Glomerular visceral epithelial cell (primary cell): ENCODE data around the gene JPH2.

Source experiments
- DNase-seq: peaks from one replicate; pipeline ENCODE4 v3.0.0-alpha.2; 2016; ENCODE audit errors: extremely low spot score

Gene JPH2

DNA sequence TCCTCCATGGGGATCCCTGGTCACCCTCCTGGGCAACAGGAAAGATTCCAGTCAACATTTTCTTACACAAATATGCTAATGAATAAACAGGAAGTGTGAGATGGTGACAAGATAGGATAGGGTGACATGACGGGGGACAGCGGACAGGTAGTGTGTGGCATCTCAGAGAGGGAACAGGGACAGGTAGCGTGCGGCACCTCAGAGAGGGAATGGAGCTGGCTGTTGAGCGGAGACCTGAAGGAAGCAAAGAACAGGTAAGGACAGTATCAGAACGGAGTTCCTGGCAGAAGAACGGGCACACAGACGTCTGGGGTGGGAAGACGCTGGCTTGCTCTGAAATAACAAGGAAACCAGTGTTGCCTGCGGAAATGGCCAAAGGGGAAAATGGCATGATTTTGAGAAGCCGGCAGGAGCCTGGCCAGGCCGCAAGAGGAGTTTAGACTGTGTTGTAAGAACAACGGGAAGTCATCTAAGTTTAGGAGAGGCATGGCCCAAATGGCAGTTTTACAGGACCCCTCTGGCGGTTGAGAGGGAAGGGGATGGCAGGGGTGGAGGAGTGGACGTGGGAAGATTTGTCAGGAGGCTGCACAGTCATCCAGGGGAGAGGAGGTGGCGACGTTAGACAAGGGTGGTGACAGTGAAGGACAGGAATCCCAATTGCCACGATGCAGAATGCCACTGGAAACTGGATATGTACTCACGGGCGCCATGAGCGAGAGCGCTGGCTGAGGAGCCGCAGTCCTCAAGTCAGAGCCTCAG, 111.6 kb downstream of the JPH2 start:
- DNase-seq, result no peak

GRCh38 chr20:44074252-44075151, 112.5 kb downstream of the JPH2 start:
- DNase-seq, result peak; percentile 20

DNA sequence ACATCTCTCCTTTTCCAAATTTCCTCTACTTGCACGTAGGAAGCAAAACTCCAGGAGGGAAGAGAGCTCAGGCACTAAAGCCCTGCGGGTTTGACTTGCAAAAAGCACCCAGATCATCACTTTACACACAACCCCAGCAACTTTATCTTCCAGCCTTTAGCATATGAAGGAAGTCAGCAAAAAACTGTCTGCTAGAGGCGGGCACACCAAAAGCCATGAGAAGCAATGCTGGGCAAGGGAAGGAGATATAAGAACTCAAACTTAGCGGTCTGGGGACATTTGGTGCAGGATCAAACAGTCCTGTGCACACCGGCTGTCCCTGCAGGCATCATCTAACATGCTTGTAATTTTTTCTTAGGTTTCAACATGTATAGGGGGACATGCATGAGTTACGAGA, 113.3 kb downstream of the JPH2 start:
- no peak for DNase-seq

DNA sequence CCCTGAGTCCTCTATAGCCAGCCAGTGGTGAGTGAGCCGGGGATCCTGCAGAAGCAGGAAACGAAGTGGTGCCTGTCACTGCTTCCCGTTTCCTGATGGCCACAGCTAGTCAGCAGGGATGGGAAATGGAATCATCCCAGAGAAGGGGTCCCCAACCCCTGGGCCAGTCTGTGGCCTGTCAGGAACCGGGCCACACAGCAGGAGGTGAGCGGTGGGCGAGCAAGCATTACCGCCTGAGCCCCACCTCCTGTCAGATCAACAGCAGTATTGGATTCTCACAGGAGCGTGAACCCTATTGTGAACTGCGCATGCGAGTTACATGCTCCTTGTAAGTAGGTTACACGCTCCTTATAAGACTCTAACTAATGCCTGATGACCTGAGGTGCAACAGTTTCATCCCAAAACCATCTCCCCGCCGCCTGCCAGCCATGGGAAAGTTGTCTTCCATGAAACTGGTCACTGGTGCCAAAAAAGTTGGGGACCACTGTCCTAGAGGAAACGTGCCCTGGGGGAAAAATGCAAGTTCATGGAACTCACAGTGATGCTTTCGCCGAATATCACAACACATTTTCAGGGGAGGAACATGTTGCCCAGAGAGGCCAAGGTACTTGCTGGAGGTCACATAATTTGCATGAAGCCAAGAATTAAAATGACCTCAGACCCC, 113.8 kb downstream of the JPH2 start:
- DNase-seq, result no peak

GRCh38 chr20:44072384-44072783, 114.6 kb downstream of the JPH2 start:
- no peak for DNase-seq

- no peak for DNase-seq
Measured at GRCh38 chr20:44071526-44072111, 115.4 kb downstream of the JPH2 start.

GRCh38 chr20:44071057-44071456, 115.9 kb downstream of the JPH2 start:
- DNase-seq, result no peak

DNA sequence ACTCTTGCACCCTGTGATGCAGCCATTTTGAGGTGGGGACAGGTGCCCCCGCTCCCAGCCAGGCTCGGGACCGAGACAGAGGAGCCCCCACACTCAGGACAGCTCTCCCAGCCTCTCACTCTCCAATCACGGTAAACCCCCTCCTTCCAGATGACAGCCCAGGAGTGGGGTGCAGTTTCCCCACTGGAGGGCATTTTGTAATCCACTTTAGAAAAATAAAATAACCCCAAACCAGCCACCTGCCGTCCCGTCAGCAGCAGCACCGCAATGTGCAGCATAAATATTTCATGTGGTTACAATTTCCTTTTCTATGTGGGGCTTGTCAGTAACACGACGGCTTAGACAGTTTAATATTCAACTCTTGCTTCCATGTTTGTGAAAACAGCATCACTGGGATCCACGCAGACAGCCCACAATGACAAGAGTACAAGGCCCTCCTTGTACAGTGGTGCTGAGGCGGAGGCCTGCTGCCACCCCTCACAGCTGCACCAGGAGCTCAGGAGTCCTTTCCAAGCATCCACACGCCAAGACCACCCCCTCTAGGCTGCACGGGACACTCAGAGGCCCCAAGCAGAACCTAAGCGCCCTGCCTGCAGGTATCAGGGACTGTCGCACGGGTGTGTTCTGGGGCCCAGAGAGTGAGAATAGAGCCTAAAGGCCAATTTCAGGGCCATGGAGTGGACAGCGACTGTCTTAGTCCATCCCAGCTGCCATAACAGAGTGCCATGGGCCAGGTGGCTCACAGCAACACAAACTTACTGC, 116.7 kb downstream of the JPH2 start:
- DNase-seq, result no peak

DNA sequence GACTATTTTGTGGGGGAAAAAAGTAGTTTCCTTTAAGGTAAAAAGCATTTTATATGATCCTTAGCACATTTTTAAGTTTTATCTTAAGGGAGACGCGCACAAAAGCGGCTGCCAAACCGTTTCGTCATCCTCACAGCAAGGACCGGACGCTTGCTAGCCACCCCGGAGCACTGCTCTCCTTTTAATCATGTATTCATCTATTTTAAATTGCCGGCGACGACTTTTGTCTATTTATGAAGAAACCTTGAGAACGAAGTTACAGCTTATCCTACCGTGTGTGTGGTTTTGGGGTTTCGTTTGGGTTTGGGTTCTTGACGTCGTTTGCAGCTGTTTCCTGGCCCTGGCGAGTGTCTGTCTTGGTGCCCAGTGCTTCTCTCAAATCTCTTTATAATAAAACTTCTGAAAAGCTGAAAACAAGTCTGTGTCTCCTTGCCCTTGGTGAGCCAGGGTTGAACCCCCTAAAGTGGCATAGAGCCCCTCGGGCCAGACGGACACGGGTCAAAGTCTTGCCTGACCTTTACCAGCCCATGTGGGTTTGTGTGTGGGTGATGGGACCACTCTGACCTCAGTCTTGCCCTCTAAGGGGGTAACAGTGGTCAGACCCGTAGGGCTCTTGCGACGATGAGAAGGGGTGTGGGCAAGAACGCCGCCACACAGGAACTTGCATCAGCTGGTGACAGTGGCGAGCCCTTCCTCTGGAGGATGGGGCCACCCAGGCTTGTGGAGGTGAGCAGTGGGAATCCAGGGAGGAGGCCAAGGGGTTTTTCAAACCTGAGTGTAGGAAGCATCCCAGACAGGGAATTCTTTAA, 117.6 kb downstream of the JPH2 start:
- DNase-seq, result no peak

DNA sequence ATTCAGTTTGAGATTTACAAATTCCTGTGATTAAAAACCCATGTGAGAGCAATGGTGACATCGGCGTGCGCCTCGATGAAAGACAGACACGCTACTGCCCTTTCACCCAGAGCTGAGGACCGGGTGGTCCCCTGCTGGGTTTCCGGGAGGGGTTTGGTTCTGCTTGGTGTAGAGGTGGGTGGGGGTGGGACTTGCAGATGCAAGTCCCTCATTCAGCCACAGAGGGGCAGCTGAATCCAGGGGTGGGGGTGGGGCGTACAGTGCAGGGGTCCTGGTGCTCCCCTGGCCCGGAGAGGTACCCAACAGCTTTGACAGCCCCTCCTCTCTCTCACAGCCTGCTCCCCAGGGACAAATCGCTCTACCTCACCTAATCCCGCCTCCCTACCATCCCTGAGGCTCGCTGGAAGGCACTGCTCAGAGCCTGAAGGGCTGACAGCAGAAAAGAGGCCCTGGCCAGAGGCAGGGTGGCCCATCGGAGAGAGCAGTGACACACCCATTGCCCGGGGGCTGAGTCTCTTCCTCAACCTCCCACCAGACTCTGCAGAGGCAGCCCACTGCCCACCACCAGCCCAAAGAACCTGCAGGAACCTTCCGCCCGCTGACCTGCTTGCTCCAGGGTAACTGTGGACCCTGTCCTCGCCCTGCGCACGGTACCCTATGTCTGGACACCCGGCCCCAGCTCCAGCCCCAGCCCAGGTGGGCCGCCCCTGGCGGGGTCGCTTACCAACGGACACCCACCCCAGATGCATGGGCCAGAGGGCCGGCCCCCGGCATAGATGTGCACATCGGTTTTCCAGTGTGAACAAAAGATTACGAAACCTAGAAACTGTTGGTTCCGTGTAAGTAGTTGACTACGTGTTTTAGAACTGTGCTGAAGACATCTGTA, 118.4 kb downstream of the JPH2 start:
- DNase-seq, result no peak

DNA sequence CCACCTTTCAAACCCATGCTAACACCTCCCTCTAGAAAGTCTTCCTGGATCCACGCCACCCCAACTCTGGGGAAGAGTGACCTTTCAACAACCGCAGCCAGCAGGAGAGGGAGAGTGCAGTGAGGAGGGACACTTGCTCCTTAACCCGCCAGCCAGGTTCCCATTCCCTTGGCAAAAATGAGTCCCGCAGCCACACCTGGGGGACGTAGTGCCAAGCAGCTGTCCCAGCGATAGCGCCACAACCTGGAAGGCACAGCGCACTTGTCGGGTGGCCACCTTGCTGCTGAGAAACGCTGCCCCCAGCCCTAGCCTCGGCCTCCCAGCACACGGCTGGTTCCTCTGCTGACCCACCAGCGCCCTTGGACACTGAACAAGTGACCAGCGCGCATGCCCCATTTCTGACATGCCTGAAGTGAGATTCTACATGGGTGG, 119.3 kb downstream of the JPH2 start:
- no peak for DNase-seq

DNA sequence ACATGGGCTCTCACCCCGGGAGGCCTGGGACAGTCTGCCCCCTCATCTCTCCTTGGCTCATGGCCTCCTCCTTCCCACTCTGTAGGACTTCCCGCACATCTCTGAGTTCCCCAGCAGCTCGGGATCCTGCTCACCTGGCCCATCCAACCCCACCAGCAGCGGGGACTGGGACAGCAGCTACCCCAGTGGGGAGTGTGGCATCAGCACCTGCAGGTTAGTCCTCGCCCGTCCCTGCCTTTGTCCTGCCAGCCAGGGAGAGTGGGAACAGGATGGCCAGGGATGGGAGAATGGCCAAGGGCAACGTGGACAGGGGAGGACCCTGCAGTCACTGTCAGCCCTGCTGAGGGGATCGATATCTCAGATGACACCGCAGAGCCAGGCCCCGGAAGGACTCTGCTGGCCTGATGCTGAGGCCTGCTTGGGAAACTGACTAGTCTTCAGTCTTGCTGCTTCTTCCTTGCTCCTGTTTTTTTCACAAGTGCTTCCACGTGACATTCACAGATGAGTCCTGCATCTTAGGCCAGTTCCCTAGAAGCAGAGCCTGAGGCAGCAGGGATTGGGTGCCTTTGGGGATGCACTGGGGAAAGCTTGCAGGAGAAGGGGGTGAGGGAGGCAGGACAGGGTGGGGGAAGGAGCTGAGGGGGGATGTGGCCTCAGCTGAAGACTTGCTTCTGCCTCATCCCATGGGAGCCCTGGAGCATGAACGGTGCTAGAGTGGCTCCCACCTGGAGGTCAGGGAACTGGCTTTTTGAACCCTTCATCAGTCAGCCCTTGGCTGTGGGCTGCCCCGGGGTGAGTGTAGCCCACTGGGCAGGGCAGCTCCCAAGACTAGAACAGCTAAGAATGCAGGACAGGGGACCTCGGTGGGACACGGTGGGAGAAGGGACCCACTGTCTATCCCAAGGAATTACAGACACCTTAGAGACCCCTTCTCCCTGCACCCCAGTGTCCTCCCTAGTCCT, 120.1 kb downstream of the JPH2 start:
- no peak for DNase-seq

GRCh38 chr20:44065401-44066340, 121.3 kb downstream of the JPH2 start:
- DNase-seq, result no peak

DNA sequence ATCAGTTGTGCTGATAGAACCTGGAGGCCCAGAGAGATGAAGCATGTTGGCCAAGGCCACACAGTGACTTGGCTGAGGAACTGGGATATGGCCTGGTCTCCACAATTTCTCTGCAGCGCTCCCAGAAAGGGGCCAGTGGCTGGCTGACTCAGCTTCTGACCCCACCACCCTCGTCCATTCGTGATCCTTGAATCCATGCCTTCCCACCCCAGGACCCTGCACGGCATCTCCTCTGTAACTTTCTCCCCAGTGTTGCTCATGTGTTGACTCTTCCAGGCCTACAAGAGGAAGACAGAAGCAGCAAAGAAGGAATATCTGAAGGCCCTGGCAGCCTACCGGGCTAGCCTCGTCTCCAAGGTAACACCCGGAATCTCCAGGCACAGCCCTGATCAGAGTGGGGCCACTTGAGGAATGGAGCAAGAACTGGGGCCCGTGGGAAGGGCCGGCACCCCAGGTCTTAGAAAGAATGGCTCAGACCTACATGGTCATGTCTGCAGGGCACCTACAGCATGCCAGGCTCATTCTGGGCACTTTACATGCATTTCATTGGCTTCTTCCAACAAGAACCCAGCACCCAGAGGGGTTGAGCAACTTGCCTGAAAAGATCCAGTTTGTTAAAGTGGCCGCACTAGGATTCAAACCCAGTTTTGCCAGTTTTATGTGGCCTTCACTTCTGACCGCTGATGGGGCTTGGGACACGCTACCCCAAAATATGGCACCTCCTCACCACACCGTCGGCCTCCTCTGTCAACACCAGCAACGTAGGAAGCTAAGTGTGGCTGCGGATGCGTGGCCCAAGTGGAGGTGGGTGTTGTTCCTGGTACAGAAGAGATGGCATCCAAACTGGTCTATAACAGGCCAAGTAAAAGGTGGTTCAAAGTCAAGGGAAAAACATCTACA, 122.2 kb downstream of the JPH2 start:
- DNase-seq, result no peak
